ENCODE data around the gene NEDD8. TPM values are rescaled to one million over a fixed set of nuclear protein-coding genes. Genes with fewer than 3 reads are reported as not detected.

NEDD8 gene
- 189 and 190 TPM in 2 replicates for total RNA-seq

DNA sequence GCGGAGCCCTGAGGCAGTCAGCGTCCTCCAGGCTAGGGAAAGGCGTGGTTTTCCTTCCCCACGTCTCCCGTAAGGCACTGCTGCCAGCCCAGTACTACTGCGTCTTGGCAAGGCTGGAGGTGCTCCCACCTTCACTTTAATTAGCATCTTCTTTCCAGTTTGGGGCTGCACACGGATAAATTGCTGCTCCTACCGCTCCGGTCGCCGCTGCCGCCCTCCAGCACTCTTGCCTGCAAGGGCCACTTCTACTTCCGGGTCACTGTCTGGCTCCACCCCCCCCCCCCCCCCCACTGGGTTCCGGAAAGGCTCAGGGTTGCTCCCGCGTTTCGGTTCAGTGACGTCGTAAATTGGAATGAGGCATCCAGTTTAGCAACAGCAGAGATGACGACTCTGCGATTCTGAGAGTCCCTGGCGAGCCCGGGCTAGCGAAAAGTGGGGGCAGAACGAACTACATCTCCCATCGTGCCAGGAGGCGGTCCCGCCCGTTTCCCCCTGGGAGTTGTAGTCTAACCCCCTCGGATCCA lies at the start of gene NEDD8:
NEDD8 (minus strand) TSS at position 247 of the 524 bp plus-strand sequence; CDS start at position 147, 100 bp downstream.

DNA sequence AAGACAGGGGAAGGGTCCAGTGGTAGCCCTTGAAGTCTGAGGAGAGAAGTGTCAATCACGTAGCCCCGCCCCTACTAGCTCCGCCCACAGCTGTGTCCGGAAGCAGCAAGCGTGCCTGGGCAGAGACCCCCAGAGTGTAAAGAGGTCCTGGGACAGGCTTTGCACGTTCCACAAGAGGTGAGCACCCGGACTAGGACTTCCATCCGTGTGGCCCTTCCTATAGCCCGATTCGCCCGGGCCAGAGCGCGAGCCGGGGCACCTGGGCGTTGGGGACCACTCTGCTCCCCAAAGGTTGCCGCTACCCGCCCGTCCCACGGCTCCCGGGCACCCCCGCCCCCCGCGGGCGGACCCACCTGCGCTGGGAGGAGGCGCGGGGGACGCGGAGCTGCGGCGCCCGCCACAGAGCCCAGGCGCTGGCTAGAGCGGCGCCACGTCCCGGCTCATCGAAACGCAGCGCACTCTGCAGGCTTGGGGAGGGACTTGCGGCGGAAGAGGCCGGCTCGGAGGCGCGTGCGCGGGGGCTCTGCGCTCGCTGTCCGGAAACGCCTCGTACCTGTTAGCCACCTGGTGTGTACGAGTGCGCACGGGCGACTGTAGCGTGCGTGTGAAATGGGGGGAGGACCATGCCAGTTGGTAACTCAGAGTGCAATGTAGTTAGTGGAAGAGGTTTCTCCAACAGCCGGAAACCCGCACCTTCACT lies 39.1 kb upstream of the NEDD8 start, which contains the start of gene RABGGTA:
RABGGTA (minus strand) TSS at position 464 of the 700 bp plus-strand sequence. CDS start 482 bp downstream, outside the sequence.

DNA sequence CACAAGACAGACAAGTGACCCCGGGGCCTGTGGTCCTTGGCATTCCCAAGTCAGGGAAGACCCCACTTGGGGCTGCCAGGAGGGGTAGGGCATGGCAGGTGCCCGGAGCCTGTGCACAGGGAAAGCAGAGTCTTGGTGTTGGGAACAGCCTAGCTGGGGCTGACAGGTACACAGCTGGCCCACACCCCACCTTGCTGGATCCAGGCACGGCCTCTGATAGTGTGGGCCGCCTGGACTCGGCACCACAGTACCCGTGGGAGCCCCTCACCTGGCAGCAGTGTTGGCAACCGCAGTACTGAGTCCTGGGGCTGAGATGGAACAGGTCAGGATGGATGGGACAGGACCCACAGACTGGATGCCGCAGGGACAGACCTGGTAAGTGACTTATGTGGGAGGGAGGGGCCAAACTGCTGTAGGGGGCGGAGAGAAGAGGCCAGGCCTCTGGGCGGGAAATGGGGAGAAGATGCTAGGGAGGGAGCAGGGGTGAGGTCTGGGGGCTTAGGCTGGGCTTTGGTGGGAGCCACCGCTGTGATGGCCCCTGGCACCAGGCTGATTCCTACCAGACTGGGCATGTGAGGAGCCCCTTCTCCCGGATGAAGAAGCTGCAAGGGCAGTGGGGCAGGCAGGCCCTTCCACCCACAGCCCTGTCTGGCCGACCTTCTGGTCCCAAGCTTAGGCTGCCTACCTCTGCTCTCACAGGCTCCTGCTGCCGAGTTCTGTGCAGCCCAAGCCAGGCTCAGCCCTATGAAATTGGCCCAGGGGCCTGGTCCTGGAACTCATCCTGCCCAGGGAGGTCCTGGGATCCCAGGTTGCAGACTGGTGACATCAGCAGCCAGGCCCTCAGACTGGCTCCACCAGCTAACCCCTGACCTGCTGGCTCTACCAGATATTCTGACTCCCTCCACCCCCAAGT lies 30.9 kb upstream of the NEDD8 start, which contains the start of gene TGM1:
TGM1 (minus strand) TSS at position 357 of the 913 bp plus-strand sequence. CDS start 825 bp downstream, outside the sequence.

DNA sequence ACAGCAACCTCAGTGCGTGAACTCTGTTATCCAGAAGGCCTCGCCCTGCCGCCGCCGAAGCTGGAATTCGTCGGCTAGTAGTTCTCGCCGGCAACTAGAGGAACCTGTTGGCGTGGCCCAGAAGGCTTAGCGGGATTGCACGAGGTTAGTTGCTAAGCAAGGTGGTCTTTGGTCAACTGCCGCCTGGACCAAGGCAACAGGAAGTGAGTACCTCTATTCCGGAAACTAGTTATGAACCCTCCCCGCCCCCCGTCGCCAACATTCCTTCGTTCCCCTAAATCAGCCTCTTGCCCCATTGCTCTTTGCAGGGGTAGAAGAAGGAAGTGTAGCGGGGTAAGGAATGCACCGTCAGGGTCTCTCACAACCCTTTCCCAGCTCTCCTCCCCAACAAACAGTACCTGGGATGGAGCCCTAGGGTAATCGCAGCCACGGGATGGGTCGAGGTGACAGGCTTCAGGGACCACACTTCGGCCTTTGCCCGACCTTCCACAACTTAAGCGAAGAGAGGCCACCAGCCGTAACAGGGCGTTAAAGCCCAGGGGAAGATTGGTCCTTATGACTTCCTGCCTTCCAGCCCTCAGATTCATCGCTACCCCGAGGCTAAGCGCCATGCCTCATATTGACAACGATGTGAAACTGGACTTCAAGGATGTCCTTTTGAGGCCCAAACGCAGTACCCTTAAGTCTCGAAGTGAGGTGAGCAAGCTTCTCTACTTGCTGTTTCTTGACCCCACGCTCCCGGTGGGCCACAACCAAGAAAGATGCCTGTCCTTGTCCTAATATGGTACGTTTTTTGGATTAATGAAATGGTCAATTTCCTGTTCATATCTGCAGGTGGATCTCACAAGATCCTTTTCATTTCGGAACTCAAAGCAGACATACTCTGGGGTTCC lies 724 bp upstream of the NEDD8 start, which contains the start of gene GMPR2:
GMPR2 (plus strand) TSS at position 285 of the 893 bp plus-strand sequence; CDS start at position 610, 325 bp downstream.

DNA sequence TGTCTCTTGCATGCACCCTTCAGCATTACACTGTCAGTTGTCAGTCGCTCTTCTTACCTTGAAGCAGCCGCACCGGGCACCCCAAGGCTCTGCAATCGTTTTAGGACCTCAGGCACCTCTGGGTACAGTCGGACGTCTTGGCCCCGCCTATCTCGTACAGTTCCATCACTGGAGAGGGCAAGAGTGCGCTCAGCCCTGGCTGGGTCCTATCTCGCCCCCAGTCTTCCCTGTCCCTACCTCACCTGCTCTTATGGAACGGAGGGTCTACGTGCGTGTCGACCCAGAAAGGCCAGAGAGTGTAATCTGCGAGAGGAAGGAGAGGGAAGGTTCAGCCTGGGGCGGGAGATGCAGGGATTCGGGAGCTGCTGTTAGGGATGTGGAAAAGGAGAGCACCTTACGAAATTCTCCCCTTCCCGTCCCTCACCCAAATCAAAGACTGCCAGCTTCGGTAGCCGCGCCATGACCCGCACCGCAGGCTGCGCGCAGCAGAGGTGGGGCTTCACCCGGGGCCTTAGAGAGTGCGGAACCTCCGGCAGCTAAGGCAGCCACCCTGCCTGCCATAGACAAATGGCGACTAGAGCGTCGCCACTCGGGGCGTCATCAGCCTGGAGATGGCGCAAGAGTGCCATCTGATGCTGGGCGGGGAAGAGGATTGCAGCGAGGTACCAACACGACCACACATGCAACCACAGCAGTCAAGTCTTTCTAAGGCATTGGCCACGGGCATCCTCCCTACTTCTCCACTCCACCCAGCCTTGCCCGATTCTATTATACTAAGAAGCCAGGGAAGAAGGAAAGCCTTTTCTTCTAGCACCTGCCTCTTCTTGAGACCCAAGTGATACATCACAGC lies 16.4 kb downstream of the NEDD8 start, which contains the start of gene MDP1:
MDP1 (minus strand) TSS at position 572 of the 850 bp plus-strand sequence; CDS start at position 461, 111 bp downstream.

DNA sequence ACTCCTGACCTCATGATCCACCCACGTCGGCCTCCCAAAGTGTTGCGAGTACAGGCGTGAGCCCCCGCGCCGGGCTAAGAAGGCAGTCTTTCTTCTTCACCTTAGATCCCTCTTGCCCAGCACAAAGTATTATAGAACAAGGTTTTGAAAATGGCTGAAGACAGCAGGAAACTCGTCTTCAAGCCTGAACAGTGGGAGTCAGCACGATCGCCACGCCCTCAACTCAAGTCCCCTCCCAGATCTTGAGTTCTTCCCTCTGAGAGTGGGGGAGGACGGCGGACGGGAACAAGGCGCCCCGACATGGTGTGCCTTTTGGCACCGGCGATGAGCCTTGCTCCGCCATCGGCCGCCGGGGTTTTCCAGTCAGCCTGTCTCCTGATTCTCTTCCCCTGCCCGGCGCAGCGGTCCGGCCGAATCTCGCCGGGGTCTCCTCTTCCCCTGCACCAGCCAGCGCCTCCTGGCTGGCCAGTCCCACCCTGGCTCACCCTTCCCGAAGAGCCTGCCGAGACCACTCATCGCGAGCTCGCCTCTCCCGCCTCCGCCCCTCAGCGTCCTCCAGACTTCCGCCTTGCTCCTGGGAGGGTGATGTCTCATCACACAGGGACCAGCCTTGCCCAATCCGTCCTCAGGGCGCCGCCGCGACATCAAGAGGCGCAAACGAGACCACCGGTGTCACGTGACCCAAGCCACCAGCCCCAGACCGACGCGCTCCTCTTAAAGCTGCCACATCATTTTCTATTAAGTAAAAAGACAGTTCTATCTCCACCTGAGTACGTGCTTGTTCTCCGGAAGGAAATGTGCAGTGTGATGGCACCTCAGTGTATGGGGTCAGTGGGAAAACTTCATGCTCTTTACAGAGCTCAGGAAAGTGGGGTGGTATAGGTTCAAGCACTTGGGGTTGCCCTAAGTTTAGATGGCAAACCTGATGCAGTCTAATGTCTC lies 19.0 kb downstream of the NEDD8 start, which contains the start of gene CHMP4A:
CHMP4A (minus strand) TSS at position 565 of the 942 bp plus-strand sequence; CDS start at position 516, 49 bp downstream.

DNA sequence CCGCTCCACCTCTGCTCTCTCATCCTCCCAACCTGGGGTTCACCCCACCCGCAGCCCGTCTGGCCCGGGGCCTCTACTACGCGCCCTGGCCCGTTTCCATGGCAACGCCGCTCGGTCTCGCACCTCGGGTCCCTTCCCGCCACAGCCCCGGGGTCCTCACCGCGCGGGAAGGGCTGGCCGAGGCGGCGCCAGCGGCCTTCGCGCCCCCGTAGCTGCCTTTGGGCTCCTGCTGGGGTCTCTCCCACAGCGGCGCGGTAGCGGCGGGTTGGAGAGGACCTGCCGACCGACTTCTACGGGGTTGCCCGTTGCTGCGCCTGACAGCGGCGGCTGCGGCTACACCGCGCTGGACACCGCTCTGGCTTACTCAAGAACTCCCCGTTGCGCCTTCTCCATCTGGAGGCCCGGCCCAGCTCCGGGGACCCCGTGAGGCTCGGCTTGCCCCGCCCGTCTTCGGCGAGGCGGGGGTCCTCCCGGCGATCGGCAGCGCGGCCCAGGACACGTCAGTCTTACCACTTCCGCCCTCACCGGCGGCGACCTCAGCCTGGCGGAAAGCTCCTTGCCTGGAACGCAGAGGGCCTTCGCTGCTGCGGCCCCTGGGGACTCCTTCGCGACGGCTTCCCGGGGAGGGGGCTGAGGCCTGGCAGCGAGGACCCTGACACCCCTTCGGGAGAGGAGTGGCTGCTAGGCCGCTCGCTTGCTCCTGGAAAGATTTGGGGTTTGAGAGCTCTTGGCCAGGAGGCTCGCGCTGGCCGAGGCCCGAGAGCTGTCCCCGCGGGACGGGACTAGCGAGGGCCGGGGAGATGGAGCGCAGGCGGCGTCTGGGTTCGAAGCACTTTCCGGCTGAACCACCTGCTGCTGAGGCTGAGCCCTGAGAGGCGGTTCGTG lies 36.7 kb downstream of the NEDD8 start, which contains the start of gene TM9SF1:
TM9SF1 (minus strand) TSS at position 256 of the 885 bp plus-strand sequence. CDS start 422 bp downstream, outside the sequence.

DNA sequence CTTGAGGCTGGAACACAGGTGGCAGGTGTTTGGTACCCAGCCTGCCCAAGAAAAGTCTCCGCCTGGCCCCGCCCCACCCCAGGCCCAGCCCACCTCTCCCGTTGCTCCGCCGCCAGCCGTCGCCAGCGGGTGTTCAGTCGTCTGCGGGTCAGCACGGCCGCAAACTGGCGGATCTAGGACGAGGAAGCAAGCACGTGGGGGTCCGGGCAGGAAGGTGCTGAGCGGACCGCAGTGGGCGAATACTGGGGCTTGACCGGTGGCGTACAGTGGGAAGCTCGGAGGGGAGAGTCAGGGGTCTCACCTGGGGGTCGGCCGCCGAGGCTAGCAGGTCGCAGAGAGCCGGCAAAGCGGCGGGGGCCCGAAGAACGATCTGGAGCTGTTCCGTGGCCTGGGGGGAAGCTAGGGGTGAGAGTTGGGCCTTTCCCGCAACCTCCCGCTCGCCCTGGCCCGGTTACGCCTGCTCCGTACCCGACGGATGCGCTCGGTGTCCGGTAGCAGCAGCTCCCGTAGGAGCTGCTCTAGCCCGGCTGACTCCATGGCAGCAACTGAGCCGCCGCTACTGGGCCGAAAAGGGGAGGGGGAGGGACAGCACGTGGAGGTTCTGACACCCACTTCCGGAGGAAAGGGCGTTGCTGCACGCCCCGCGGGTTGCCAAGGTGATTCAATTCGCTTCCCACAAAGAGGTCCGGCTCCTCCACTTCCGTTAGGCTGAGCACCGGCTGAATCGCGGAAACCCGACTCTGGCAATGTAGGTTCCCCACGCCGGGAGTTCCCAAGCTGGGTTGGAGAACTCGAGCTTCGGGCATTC lies 43.7 kb downstream of the NEDD8 start, which contains the start of gene IPO4:
IPO4 (minus strand) TSS at position 566 of the 808 bp plus-strand sequence; CDS start at position 537, 29 bp downstream.

DNA sequence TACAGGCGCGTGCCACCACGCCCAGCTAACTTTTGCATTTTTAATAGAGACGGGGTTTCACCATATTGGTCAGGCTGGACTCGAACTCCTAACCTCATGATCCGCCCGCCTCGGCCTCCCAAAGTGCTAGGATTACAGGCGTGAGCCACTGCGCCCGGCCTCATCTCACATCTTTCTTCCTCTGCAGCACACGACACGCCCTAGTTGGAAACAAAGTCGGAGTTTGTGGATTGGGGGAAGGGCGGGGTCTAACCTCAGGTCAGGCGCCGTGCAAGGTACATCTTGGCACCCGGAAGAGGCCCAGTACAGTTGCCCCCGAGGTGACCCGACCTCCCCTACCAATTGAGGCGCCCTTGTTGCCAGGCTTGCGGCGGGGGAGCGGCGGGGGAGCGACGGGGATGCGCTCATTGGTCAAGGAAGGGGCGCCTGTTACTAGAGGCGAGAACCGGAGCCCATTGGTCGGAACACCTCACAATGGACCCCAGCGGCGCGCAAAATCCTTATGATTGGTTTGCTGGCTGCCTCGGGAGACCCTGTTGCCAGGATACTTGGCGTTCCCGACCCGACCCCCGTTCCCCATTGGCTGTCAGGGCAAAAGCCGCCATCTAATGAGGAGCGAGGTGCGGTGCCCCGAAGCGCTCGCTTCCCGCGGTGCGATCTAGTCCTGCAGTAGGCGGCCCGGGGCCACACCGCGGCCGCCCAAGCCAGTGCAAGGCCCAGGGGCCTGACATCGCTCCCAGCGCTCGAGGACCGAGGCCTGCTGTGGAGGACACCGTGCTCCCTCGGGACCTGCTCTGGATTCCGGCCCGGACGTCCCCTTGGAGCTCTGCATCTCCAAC lies 60.5 kb downstream of the NEDD8 start, which contains the start of gene REC8:
REC8 (plus strand) TSS at position 659 of the 839 bp plus-strand sequence. CDS start 473 bp downstream, outside the sequence.

Other genes with a start within 250 kb of the NEDD8 start
- gene DHRS4L2, start 243.4 kb downstream of the NEDD8 start, total RNA-seq = 10.7 and 14.2 TPM in 2 replicates
- 0.64 TPM in 1 of 2 replicates, not detected in the other for gene CARMIL3, start 180.4 kb downstream of the NEDD8 start, total RNA-seq
- gene CPNE6, start 160.8 kb downstream of the NEDD8 start, total RNA-seq = not detected in 2 replicates
- gene PCK2, start 138.1 kb downstream of the NEDD8 start, total RNA-seq = 19.4 and 71.2 TPM in 2 replicates
- 21.0 and 34.9 TPM in 2 replicates for gene DCAF11, start 117.6 kb downstream of the NEDD8 start, total RNA-seq
- 1.0 and 3.0 TPM in 2 replicates for gene NRL, start 117.4 kb downstream of the NEDD8 start, total RNA-seq
- gene FITM1, start 101.7 kb downstream of the NEDD8 start, total RNA-seq = 0.80 TPM in 1 of 2 replicates, not detected in the other
- gene PSME1, start 96.2 kb downstream of the NEDD8 start, total RNA-seq = 145 and 188 TPM in 2 replicates
- gene EMC9, start 90.8 kb downstream of the NEDD8 start, total RNA-seq = 25.0 and 26.4 TPM in 2 replicates
- 28.7 and 159 TPM in 2 replicates for gene PSME2, start 85.8 kb downstream of the NEDD8 start, total RNA-seq
- gene RNF31, start 84.9 kb downstream of the NEDD8 start, total RNA-seq = 37.0 and 77.7 TPM in 2 replicates
- 44.6 and 54.7 TPM in 2 replicates for gene IRF9, start 71.1 kb downstream of the NEDD8 start, total RNA-seq
- 2.2 and 28.7 TPM in 2 replicates for gene REC8, start 60.3 kb downstream of the NEDD8 start, total RNA-seq
- gene IPO4, start 43.6 kb downstream of the NEDD8 start, total RNA-seq = 24.0 and 41.4 TPM in 2 replicates
- 67.5 and 79.2 TPM in 2 replicates for gene TM9SF1, start 36.9 kb downstream of the NEDD8 start, total RNA-seq
- gene TSSK4, start 26.7 kb downstream of the NEDD8 start, total RNA-seq = 0.13 TPM in 1 of 2 replicates, not detected in the other
- 37.2 and 42.5 TPM in 2 replicates for gene CHMP4A, start 18.9 kb downstream of the NEDD8 start, total RNA-seq
- gene MDP1, start 16.3 kb downstream of the NEDD8 start, total RNA-seq = 18.0 and 22.0 TPM in 2 replicates
- 60.1 and 72.7 TPM in 2 replicates for gene GMPR2, start 562 bp upstream of the NEDD8 start, total RNA-seq
- gene TINF2, start 10.3 kb upstream of the NEDD8 start, total RNA-seq = 47.3 and 57.3 TPM in 2 replicates
- gene TGM1, start 30.8 kb upstream of the NEDD8 start, total RNA-seq = 0.52 and 1.8 TPM in 2 replicates
- gene RABGGTA, start 39.2 kb upstream of the NEDD8 start, total RNA-seq = 19.6 and 28.6 TPM in 2 replicates
- gene DHRS1, start 67.4 kb upstream of the NEDD8 start, total RNA-seq = 17.3 and 21.1 TPM in 2 replicates
- gene NOP9, start 67.5 kb upstream of the NEDD8 start, total RNA-seq = 18.2 and 18.6 TPM in 2 replicates
- 0.16 and 1.9 TPM in 2 replicates for gene CIDEB, start 75.6 kb upstream of the NEDD8 start, total RNA-seq
- gene LTB4R2, start 77.8 kb upstream of the NEDD8 start, total RNA-seq = 1.2 and 2.3 TPM in 2 replicates
- gene LTB4R, start 79.1 kb upstream of the NEDD8 start, total RNA-seq = 0.91 and 2.1 TPM in 2 replicates
- 0.39 and 0.88 TPM in 2 replicates for gene ADCY4, start 102.7 kb upstream of the NEDD8 start, total RNA-seq
- 0.65 TPM in 1 of 2 replicates, not detected in the other for gene RIPK3, start 107.6 kb upstream of the NEDD8 start, total RNA-seq
- gene NFATC4, start 135.8 kb upstream of the NEDD8 start, total RNA-seq = 36.1 and 111 TPM in 2 replicates
- 9.7 and 33.2 TPM in 2 replicates for gene NYNRIN, start 166.6 kb upstream of the NEDD8 start, total RNA-seq
- gene CBLN3, start 197.3 kb upstream of the NEDD8 start, total RNA-seq = 1.6 and 5.3 TPM in 2 replicates
- 33.4 TPM in 2 replicates for gene KHNYN, start 197.6 kb upstream of the NEDD8 start, total RNA-seq
- 17.5 and 25.7 TPM in 2 replicates for gene SDR39U1, start 210.4 kb upstream of the NEDD8 start, total RNA-seq